HUES48 (cell line): ENCODE results near the gene SIRT4.

Experiments used
- H3K27ac ChIP-seq: one replicate; pipeline ENCODE4 v1.7.0; 2013; ENCODE audit warnings: low read depth, low read length, inconsistent platforms
- H3K27me3 ChIP-seq: 2 replicates; pipeline ENCODE4 v1.6.1; 2013; ENCODE audit warnings: mild to moderate bottlenecking, low read length; ENCODE audit not compliant: control insufficient read depth, insufficient read depth
- H3K36me3 ChIP-seq: 2 replicates; pipeline ENCODE4 v1.6.1; 2013; ENCODE audit warnings: low read length; ENCODE audit not compliant: control insufficient read depth, insufficient read depth
- H3K4me1 ChIP-seq: 2 replicates; pipeline ENCODE4 v1.6.1; 2013; ENCODE audit warnings: mild to moderate bottlenecking, low read length; ENCODE audit not compliant: control insufficient read depth, insufficient read depth
- H3K4me3 ChIP-seq: 2 replicates; pipeline ENCODE4 v1.5.1; 2013; ENCODE audit warnings: mild to moderate bottlenecking, low read depth, low read length
- H3K9ac ChIP-seq: 2 replicates; pipeline ENCODE4 v1.6.1; 2013; ENCODE audit warnings: mild to moderate bottlenecking, low read depth, low read length, moderate library complexity
- H3K9me3 ChIP-seq: 2 replicates; pipeline ENCODE4 v1.6.1; 2013; ENCODE audit warnings: low read length; ENCODE audit not compliant: control insufficient read depth, insufficient read depth

SIRT4 gene

DNA sequence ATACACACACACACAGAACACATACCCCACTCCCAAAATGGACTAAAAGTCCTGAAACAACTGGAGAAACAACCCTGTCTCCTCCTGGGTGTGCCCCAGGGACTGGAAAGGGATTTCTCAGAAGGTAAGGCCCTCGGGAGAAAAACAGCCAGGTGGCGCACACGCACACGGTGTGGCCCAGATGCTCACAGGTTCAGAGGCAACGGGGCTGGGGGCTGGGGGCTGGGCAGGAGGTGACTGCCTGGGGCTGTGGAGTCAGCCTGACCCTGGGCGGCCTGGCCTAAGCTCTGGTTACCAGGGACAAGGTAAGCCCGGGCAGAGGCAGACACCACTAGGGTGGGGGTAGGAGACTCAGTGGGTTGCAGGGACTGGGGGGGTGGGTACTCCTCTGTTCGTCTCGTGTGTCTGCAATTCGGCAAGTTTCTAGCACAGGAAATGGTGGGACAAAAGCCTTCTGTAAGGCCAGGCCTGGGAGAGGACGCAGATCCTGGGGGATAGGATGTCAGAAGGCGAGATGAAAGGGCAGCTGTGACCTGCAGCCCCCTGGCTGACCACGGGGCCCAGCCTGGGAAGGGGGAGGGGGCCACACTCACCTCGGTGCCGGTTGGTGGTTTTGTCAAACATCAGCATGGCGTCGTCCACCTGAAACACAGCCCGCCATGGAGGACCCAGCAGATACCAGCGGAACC is 56.4 kb downstream of the SIRT4 start:
- Histone ChIP-seq H3K27me3 (no peaks in the 10 kb centered on the region), H3K9me3 (no peaks in the 10 kb centered on the region), H3K4me1 (peaks cover 32% of the 10 kb centered on the region), H3K9ac (no peak overlapping the region), H3K4me3 (no peak overlapping the region), H3K36me3 (peaks cover 64% of the 10 kb centered on the region), H3K27ac (peak overlapping the region; percentile 43)

DNA sequence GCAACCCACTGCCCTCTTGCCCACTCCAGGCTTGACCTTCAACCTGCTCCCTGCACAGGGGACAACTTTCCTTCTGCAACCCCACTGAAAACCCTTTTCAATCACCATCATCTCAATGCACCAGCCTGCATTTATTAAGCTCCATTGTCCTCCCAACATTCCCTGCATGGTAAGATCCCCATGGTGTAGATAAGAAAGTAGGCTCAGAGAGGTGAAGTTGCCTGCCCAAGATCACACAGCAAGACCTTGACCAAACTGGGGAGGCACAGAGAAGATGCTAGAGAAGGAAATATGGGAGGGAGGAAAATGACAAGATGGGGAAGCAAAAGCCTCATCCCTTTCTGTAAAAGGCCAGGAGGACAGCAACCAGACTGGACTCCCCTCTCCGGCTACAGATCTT is 57.0 kb downstream of the SIRT4 start:
- Histone ChIP-seq H3K36me3 (peaks cover 63% of the 10 kb centered on the region), H3K27me3 (no peaks in the 10 kb centered on the region), H3K9ac (no peak overlapping the region), H3K27ac (peak overlapping the region; percentile 43), H3K9me3 (no peaks in the 10 kb centered on the region), H3K4me1 (peaks cover 32% of the 10 kb centered on the region), H3K4me3 (no peak overlapping the region)

DNA sequence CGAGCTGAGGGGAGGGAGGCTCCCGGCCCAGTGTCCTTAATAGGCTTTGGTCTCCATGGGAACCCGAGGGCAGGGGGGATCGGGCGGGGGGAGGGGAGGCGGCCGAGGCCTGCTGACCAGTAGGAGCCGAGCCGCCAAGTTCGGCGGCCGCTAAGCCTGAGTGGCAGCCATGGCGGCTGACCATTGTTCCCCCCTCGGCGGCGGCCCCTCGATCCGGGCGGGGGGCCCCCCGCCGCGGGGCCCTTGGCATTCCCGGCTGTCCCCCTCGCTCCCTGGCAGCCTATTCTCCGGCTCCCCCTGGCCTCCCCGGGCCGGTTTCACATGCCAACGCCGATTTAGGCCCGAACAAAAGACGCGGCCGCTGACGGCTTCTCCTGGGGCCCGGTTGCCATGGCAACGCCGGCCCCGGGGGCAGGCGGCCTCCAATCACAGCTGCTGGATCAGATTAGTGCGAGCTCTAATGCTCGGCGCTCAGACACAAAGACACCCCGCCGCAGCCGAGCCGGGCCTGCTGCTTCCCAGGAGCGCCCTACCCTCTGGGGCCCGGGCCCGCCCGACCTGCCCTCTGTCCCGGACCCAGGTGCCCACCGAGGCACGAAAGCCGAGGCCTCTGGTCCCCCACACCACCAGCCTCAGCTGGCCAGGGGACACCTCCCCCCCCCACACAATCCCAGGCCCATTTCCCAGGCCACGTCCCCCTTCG is 59.5 kb downstream of the SIRT4 start:
- Histone ChIP-seq H3K9me3 (no peaks in the 10 kb centered on the region), H3K36me3 (peaks cover 65% of the 10 kb centered on the region), H3K4me1 (peaks cover 43% of the 10 kb centered on the region), H3K9ac (no peak overlapping the region; the same call in 1 of the 2 replicates), H3K27me3 (no peaks in the 10 kb centered on the region), H3K27ac (peak overlapping the region; percentile 95), H3K4me3 (peak overlapping the region; percentile 62; the same call in 1 of the 2 replicates)
